Mucosa of stomach (tissue), 1 donor: ENCODE results near the gene RFX7.
"Not testable (repeated sequence)": the region's sequence is repeated elsewhere in the genome, so short reads cannot be mapped to it uniquely, and the experiment has no call there.

Experiments
- H3K27me3 ChIP-seq: one replicate; pipeline ENCODE4 v1.7.0; 2013; ENCODE audit warnings: mild to moderate bottlenecking, low read length; ENCODE audit not compliant: control insufficient read depth, insufficient read depth
- H3K36me3 ChIP-seq: one replicate; pipeline ENCODE4 v1.7.0; 2013; ENCODE audit warnings: low read length; ENCODE audit not compliant: control insufficient read depth, insufficient read depth
- H3K4me1 ChIP-seq: one replicate; pipeline ENCODE4 v1.7.0; 2013; ENCODE audit warnings: mild to moderate bottlenecking, low read length; ENCODE audit not compliant: control insufficient read depth, insufficient read depth
- H3K4me3 ChIP-seq: one replicate; pipeline ENCODE4 v1.7.0; 2013; ENCODE audit warnings: low read length
- H3K9ac ChIP-seq: one replicate; pipeline ENCODE4 v1.7.0; 2013; ENCODE audit warnings: mild to moderate bottlenecking, low read length, moderate library complexity
- H3K9me3 ChIP-seq: one replicate; pipeline ENCODE4 v1.7.0; 2013; ENCODE audit warnings: mild to moderate bottlenecking, low read length, moderate library complexity; ENCODE audit not compliant: control insufficient read depth
- donor health status: Pancreatic carcinoma.

The RFX7 gene

GRCh38 chr15:56211960-56212550 lies 31.6 kb downstream of the RFX7 start:
- Histone ChIP-seq H3K36me3 (no peaks in the 10 kb centered on the region), H3K9ac (no peak overlapping the region), H3K9me3 (no peaks in the 10 kb centered on the region), H3K4me1 (no peaks in the 10 kb centered on the region), H3K4me3 (no peak overlapping the region), H3K27me3 (no peaks in the 10 kb centered on the region)

GRCh38 chr15:56211064-56211463 lies 32.6 kb downstream of the RFX7 start:
- Histone ChIP-seq H3K36me3 (no peaks in the 10 kb centered on the region), H3K4me3 (no peak overlapping the region), H3K27me3 (no peaks in the 10 kb centered on the region), H3K9me3 (no peaks in the 10 kb centered on the region), H3K9ac (no peak overlapping the region), H3K4me1 (no peaks in the 10 kb centered on the region)

- Histone ChIP-seq H3K36me3 (no peaks in the 10 kb centered on the region), H3K9ac (no peak overlapping the region), H3K4me1 (no peaks in the 10 kb centered on the region), H3K9me3 (no peaks in the 10 kb centered on the region), H3K4me3 (no peak overlapping the region), H3K27me3 (no peaks in the 10 kb centered on the region)
Measured at GRCh38 chr15:56208641-56209155, 35.0 kb downstream of the RFX7 start.

- no peaks in the 10 kb centered on the region for H3K9me3 ChIP-seq
Measured at GRCh38 chr15:56208185-56208584, 35.5 kb downstream of the RFX7 start.

GRCh38 chr15:56207711-56208110 lies 36.0 kb downstream of the RFX7 start:
- no peaks in the 10 kb centered on the region for H3K4me1 ChIP-seq

More at GRCh38 chr15:56208185-56208584, 35.5 kb downstream of the RFX7 start:
- no peaks in the 10 kb centered on the region for H3K4me1 ChIP-seq
- no peaks in the 10 kb centered on the region for H3K36me3 ChIP-seq
- H3K9ac ChIP-seq: no peak overlapping the region
- H3K27me3 ChIP-seq: no peaks in the 10 kb centered on the region
- H3K4me3 ChIP-seq: no peak overlapping the region

GRCh38 chr15:56207092-56207491 lies 36.6 kb downstream of the RFX7 start:
- Histone ChIP-seq H3K27me3 (no peaks in the 10 kb centered on the region), H3K9ac (no peak overlapping the region), H3K4me1 (no peaks in the 10 kb centered on the region), H3K36me3 (no peaks in the 10 kb centered on the region), H3K9me3 (no peaks in the 10 kb centered on the region), H3K4me3 (no peak overlapping the region)

More at GRCh38 chr15:56207711-56208110, 36.0 kb downstream of the RFX7 start:
- no peaks in the 10 kb centered on the region for H3K36me3 ChIP-seq
- H3K4me3 ChIP-seq: no peak overlapping the region
- no peaks in the 10 kb centered on the region for H3K9me3 ChIP-seq
- no peaks in the 10 kb centered on the region for H3K27me3 ChIP-seq
- no peak overlapping the region for H3K9ac ChIP-seq

- H3K36me3 ChIP-seq: no peaks in the 10 kb centered on the region
- no peak overlapping the region for H3K9ac ChIP-seq
- no peak overlapping the region for H3K4me3 ChIP-seq
- H3K9me3 ChIP-seq: no peaks in the 10 kb centered on the region
- no peaks in the 10 kb centered on the region for H3K27me3 ChIP-seq
- H3K4me1 ChIP-seq: no peaks in the 10 kb centered on the region
Measured at GRCh38 chr15:56205061-56205876, 38.4 kb downstream of the RFX7 start.

- not testable (repeated sequence) for H3K27me3 ChIP-seq, H3K9ac ChIP-seq, H3K9me3 ChIP-seq, H3K36me3 ChIP-seq, H3K4me1 ChIP-seq, H3K4me3 ChIP-seq
Measured at GRCh38 chr15:56203312-56203922, 40.3 kb downstream of the RFX7 start.

- Histone ChIP-seq H3K36me3 (no peaks in the 10 kb centered on the region), H3K9me3 (no peaks in the 10 kb centered on the region), H3K4me3 (no peak overlapping the region), H3K27me3 (no peaks in the 10 kb centered on the region), H3K4me1 (peaks cover 6% of the 10 kb centered on the region), H3K9ac (no peak overlapping the region)
Measured at GRCh38 chr15:56202701-56203100, 41.0 kb downstream of the RFX7 start.

GRCh38 chr15:56199038-56199437 lies 44.6 kb downstream of the RFX7 start:
- no peaks in the 10 kb centered on the region for H3K27me3 ChIP-seq
- peaks cover 6% of the 10 kb centered on the region for H3K4me1 ChIP-seq
- H3K9me3 ChIP-seq: no peaks in the 10 kb centered on the region
- H3K36me3 ChIP-seq: no peaks in the 10 kb centered on the region
- H3K4me3 ChIP-seq: no peak overlapping the region
- no peak overlapping the region for H3K9ac ChIP-seq

- Histone ChIP-seq H3K27me3 (no peaks in the 10 kb centered on the region), H3K36me3 (no peaks in the 10 kb centered on the region), H3K4me1 (peaks cover 3% of the 10 kb centered on the region), H3K9me3 (no peaks in the 10 kb centered on the region), H3K4me3 (no peak overlapping the region), H3K9ac (no peak overlapping the region)
Measured at GRCh38 chr15:56194035-56194434, 49.6 kb downstream of the RFX7 start.
